Measurements from ENCODE around the gene PTPRM.

Gene PTPRM

DNA sequence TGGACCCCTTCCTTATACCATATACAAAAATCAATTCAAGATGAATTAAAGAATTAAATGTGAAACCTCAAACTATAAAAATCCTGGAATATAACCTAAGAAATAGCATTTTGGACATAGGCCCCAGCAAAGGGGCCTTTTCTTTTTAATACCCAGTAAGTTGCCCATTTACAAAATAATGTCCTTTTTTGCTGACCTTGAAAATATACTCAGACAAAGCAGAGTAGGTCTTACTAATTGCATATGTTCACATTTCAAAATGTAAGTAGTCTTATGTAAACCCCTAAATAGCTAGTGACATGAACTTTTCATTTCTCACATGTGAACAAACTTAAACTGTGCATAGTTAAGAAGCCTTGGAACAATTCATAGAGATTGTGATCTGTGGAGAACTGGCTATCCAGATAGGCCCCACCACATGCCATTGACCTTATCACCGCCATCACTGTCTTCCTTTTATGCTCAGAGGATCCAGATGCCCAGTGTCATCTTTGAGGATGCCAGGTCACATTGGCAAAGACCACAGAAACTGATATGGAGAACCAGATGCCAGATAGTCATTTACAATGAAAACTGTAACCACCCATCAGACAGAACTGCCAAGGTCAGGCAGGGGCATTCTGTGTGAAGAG lies 759.8 kb downstream of the PTPRM start:
- no peak for DNase-seq (ENCODE audit: low spot score)

DNA sequence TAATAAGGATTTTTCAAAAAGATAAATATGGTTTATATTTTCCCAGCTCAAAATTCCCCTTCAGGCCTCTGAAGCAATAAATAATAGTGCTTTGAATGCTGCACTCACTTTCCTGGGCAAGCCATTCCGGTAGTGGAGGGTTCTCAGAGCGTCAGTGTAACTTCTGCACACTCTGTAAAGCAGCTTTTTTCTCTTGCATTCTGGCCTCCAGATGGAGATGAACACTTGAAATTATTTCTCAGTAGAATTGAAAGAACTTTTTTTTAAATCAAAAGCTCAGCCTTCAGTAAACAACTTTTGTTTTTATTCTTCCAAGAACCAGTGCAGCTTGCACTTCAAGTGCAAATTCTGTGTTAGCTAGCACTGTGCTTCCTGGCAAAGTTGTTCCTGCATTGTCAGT lies 761.0 kb downstream of the PTPRM start:
- no peak for DNase-seq (ENCODE audit: low spot score)

DNA sequence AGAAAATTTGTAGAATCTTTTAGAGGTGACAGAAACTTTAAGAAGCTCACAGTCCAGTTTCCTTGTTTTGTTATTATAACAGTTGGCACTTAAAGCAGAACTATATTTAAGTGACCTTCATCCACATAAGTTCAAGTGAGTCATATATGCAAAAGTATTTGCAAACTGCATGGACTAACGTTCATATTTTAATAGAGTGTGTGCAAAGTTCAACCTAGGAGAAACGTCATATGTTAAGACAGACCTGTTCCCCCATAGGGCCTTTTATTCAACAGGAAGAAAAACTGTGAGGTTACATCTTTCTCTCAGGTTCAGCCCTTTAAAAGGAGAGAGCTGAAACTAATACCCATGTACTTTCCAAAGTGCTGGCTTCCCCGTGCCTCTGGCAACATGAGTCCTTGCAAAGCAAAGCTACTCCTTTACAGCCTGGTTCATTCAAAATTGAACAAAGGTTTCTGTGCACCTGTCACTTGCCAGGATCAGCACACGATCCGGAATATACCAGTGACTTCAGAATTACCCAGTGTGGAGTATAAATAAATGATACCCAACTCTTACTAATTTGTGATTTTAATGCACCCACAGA lies 762.2 kb downstream of the PTPRM start:
- no peak for DNase-seq (ENCODE audit: low spot score)

DNA sequence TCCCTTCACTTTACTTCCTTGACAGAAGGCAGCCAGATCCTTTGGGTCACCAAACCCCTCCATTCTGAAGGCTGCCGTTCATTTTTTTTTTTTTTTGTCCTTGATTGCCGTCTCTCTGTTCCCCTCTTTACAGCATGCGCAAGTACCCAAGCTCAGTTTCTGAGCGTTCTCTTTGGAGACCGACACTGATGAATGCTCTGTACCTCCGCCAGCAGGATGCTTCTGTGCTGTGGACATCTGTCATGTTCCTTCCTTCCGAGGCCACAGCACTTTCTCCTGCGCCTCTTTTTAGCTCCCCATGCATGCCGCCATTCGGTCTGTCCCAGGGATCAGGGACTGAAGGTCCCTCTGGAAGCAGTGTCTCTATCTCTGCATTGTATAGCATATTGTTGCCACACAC lies 763.5 kb downstream of the PTPRM start:
- no peak for DNase-seq (ENCODE audit: low spot score)

DNA sequence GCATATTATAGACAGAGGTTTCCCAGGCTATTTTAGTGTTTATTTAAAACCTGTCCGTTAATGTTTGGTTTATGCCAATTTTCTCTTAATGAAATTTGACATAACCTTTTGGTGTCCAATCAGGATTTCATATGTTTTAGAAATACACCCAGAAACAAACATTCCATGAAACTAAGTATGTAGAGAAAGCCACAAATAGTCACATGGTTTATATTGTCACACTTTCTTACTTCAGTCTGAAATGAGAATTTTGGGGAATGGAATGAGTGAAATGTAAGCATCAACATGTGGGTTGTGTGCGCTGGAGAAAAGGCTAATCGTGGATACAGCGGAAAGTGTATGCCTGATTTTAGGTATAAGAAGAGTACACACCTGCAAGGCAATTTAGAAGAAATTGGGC lies 765.2 kb downstream of the PTPRM start:
- no peak for DNase-seq (ENCODE audit: low spot score)

DNA sequence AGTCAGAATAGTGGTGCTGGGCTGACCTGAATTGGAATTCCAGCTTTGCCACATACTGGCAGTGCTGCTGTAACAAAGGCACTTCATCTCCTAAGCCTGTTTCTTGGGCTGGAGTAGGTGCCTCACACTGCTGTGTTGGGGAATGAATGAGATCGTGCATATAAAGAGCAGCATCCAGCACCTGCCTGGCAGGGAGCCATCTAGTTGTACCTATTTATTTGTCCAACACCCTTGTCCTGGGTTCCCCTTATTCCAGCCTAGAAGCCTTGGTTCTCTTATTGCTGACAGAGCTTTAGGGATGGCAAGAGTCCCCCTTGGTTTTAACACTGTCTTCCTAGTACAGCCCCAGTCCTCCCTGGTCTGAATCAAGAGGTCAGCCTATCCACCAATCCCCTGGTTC lies 766.8 kb downstream of the PTPRM start:
- DNase-seq (ENCODE audit: low spot score) = no peak

DNA sequence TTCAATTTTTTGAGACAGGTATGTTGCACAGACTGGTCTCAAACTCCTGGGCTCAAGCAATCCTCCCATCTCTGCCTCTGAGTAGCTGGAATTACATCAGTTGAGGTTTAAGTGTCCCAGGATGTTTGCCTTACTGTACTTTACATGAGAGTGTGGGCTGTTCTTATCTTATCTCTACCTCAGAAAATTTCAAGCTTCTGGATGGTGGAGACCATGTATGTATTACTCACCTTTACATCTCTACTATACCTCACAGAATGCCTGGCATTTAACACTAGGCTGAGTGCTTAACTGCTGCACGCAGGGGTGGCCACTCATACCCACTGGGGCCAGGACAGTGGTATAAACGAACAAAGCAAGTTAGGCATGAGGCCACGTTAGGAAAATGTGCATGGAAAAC lies 770.1 kb downstream of the PTPRM start:
- no peak for DNase-seq (ENCODE audit: low spot score)

DNA sequence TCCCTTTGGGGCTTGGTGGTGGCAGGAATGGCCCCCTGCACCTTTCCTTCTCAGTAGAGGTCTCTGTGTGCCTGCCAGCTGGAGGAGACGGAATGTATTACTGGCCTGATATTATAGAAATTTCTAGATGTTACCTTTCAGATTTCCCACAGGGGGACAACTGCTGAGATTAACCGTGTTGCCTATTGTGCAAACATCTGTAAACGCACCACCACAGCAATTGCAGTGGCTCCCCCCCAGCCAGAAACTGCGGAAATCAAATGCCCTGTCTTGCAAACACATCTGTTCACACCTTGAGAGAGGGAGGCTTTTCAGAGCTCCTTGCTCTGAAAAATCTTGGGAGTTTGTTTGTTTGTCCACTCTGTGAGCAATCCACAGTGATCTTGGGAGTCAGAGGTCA lies 772.1 kb downstream of the PTPRM start:
- DNase-seq (ENCODE audit: low spot score) = no peak

DNA sequence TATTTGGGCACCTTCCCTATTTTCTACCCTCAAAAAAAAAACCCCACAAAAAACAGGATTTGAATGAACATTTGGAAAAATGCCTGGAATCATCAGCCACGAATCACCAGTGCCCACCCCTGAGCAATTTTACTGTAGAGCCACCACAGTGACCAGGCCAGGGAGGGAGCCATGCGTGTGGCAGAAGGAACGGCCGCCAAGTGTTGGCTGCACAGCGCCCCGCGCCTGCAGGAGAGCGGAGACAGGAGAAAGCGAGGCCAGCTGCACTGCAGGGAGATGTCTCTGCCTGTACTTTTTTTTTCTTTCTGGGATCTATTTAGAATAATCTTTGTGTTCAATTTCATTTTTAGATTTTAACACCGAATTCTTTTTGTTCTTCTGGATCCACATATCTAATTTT lies 772.8 kb downstream of the PTPRM start:
- no peak for DNase-seq (ENCODE audit: low spot score)

DNA sequence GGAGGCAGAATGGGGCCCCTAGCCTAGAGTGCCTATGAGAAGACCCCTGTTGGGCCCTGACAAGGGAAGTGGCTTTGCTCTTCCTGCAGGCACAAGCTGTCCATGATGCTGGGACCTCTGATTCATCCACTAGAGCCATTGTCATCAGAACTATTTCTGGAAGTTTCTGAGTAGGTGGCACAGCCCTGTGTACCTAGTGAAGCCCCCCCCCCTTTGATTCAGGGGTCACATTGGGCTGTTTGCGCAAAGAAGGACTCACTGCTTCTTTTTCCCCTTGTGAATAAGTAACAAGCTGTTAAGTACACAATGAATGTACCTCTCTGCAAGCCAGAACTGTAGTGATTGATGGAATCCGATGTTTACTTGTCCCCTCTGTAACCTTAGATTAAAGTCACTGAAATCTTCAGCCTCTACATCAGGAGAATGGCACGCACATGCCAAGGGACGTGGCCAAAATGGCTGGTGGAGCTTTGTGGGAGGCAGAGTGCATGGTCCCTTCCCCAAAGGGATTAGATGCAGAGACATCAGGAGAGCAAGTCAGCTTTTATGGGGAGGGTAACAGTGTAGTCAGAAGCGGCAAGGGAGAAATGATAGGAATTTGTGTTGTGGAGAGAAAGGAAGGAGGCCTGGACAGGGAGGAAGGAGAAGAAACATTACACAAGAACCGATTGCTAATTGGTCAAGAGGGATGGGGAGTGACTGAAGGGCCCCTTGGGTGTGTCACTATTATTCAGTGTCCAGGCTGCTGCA lies 774.5 kb downstream of the PTPRM start:
- DNase-seq (ENCODE audit: low spot score) = no peak

DNA sequence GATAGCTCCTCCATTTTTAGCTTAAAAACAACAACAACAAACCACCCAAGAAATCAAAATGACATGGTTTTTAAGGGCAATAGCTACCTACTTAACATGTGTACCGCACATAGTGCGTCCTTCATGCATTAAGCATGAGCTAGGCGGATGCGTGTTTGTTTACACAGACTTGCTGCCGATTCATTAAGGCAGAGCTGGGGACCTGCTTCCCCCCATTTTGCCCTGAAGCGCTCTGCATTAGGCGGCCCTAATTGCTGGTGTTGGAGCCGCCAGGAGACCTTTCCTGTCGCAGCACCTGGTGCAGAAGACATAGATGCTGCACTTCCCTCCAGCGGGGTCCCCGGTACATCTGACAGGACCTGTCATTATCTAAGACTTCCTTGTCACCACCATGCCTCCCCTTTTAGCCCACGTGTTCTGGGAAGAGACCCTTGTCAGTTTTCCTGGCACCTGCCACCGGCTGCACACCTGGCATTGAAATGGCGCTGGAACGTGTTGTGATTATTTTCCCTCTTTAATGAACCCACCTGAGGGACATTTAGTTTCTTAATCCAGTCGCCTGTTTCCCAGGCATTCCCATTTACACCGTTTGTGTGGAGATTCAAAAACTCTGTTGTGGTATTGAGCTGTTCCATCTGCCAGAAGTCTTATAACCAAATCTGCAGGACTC lies 781.1 kb downstream of the PTPRM start:
- no peak for DNase-seq (ENCODE audit: low spot score)

DNA sequence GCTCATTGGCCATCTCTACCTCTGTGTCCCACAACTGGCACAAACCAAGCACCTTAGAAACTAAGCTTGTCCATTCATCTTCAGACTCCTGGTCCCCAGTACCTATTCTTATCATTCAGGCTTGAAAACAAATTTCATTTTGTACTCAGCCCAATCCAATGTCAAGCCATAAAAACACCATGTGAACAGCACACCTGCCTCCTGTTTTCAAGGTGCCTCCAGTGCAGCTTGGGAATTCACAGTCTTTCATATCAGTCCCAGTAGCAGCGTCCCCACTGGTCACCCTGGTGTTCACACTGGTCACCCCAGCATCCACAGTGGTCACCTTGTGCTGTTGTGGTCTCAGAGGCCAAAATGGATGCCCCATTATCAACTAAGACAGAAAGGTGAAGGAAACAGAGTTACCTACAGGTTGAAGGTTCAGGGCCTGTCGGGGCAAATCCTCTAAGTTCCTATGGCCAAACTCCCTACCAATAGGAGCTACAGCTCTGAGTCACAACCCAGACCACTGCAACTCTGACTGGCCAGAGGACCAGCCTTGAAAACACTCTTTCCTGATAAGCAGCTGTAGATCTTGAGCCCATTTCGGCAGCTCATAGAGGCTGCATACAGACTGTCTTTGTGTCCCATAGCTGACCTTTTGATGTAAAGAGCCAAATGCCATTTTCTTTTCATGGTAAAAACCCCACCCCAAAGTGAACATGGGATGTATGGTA lies 782.6 kb downstream of the PTPRM start:
- DNase-seq (ENCODE audit: low spot score) = no peak

DNA sequence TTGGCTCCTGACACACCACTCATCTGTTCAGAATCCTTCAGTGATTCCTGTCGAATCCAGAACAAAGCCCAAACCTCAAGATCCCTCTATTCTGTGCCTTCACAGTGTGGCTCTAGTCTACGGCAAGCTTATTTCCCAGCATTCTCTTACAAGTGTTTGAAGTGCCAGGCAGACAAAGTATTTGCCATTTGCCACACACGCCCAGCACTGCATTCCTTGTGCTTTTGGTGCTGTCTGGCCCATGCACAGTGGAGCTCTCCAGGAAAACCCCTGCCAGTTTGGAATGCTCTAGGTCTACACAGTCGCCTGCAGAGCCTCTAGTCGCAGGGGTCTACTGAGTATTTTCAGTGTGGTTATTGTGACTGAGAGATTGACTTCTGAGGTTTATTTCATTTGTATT lies 783.5 kb downstream of the PTPRM start:
- DNase-seq (ENCODE audit: low spot score) = no peak

DNA sequence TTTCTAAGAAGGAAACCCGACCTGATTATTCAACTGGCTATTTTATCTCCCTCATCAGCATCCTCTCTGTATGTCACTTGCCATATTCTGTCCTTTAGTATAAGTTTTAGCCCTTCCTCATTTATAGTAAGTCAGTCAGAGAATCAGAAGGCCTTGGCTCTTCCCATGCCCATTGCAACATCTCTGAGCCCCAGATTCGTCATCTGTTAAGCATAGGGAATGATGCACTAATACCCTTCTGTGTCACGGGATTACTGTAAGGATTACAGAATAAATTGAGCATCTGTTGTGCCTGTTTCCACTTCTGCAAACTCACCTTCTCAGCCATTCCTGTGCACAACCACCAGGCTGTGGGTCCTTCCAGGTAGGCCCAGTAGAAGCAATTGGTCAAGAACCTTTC lies 784.0 kb downstream of the PTPRM start:
- no peak for DNase-seq (ENCODE audit: low spot score)

DNA sequence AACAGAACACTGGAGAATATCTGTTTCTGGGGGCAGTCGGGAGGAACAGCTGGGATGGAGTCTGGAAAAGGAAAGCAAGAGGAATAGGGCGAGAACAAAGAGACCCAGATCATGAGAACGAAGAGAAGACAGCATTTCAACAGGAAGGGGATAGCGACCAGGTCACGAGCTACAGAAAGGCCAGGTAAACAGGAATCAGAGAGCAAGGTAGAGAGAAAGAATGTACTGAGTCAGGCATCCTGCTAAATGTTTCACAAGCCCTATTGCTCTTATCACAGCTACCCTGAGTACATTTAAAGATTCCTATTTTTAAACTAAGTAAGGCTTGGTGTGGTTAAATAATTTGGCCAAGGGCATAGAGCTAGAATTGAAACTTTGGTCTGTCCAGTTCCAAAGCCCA lies 787.2 kb downstream of the PTPRM start:
- DNase-seq (ENCODE audit: low spot score) = no peak

DNA sequence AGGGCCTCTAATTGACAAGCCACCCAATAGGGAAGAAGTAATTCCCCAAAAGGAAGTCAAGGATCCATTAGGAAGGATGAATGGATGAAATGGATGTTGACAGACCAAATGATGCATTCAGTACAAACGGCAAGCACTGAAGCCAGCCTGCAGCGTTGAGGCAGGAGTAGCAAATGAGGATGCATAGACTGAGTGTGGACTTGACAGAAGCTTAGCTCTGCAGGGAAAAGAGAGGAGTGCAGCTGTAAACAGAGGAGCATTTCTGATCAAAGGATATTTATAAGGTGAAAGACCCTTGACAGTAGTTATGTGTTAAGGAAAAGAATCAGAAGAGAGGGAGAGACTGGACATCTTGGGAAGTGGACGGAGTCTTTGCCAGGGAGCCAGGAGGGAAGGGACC lies 788.9 kb downstream of the PTPRM start:
- DNase-seq (ENCODE audit: low spot score) = no peak

DNA sequence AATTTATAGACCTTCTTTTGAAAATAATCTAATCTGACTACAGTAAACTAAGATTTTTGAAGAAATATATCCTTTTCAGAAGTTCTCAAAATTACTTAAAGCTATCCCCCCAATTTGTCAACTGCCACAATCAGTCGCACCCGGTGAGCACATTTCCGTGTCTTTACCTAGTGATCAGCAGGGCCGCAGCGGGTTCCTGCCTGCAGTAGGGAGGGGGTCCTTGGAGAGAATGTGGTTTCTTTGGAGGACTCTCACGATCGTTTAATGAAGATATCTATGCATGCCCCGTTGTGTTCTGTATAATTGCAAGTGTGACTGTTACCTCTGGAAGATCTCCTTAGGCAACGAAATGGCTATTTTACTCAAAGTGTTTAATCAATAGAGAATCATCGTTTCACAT lies 790.2 kb downstream of the PTPRM start:
- no peak for DNase-seq (ENCODE audit: low spot score)

DNA sequence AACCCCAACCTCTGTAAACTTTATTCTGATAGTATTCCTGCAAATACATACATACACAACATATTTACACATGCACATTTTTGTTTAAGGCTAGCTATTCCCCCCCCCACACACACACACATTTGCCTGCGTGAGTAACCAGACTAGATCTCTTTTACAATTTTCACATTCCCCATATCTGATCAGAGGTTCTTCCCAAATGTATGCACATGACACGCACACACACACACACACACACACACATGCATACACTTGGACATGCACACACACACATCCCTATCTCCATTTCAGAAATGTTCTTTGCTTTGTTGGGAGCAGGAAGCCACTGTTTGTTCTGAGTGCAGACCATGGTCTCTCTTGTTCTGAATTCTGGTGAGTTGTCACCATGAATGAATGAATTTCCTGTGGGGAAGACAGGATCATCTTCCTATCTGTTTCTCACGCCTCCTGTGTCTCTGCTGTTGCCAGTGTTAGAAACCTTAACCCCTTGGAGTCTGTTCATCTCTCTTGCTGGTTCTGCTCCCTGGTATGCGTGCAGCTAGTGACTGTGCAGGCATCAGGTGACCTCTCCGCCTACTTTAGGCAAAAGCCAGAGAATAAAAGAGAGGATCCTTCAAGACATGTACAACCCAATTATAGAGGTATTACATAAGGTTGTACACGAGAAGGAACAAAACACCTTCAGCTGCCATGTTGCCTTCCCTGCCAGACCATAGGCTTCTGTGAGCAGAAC lies 791.1 kb downstream of the PTPRM start:
- DNase-seq (ENCODE audit: low spot score) = no peak

DNA sequence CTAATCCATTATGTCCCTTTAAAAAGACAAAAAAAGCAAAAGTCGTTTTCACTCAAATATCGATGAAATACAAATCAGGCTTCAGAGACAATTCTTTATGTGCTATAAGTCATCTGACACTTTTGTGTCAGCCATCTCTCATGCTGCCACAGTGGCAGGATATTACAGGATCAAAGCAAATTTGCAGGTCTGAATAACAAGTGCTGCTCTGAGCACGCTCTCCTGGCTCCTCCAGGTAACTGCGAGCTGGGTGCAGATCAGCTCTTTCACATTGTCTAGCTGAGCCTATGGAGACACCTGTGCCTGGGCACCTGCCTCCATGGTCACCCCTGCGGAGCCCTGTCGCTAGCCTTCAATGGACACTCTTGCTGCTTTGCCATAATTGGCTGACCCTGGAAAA lies 792.0 kb downstream of the PTPRM start:
- DNase-seq (ENCODE audit: low spot score) = no peak

DNA sequence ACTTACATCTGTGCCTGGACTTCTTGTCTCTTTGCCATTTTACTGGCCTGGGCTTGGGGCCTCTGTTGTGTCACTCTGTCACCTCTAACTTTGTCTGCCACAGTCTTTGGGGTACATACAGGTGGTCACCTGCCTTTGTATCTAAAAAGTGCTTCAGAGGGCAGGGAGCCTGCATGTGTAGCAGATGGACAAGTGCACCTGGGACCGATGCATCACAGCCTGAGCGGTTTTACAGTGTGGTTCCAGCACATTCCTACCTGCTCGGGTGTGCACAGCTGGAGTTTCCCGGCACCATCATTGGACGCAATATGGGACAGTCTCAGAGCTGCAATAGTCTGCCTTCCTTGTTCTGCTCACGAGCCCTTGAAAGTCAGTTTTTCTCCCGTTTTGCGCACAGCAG lies 792.4 kb downstream of the PTPRM start:
- DNase-seq (ENCODE audit: low spot score) = no peak

DNA sequence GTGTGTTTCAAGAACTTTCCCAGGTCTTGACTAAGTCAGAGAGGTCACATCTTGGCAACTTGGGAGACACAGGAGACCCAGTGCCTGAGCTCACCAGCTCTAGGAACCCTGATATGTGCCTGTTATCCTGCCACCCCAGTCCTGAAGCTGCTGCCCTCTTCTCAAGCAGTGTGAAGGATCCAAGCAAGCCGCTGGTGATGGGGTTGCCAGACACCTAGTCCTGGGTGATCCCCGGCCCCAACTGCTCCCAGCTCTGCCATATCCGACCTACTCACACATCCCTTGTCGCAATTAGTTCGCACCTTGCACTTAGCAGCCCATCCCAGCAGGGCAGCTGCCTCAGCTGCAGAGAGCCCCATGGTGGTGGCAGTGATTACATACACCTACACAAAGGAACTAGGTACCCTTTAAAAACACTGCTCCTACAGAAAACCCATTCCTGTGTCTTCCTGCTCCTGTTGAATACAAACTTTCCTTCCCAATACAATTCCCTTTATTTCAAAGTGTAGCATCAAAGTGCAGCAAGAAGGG lies 794.9 kb downstream of the PTPRM start:
- no peak for DNase-seq (ENCODE audit: low spot score)

DNA sequence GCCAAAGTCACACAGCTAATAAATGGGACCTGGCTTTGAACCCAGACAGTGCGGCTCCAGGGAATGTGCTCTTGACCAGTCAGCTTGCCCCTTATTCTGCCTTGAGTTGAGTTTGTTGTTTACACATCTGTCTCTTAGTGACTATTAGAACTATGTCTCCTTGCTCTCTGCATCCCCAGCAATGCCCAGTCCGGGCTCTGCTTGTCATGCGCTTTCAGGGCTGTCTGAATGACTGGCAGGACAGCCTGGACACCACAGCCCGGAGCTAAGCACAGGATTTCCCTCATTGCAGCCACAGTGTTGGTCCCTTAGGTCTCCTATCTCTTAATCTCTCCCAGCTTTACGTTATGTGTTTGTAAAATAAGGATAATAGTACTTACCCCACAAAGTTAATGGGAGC lies 795.7 kb downstream of the PTPRM start:
- no peak for DNase-seq (ENCODE audit: low spot score)
